NCI-H2081 (cell line): ENCODE results near the gene SYNRG.

Experiments used
- DNase-seq, 2 experiments: peaks; one replicate each; lab custom pipeline; 2025; lab: John Stamatoyannopoulos, UW

Gene SYNRG

DNA sequence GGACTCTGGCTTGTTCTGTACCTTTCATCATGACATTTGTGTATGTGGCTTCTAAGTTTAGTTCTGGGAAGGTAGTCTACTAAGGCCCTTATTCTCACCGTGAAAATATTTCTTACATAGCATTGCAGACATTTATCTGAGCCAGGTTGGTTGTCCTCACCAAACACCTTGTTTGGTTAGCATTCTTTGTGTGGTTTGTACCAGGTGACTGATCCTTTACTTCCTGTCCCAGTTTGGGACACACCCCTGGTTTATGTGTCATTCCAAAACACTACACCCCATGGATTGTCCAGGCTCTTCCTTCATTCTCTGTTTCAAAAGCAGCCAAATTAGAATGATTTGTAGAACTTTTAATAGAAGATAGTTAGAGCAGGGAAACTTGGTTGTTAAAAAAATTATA lies 142.7 kb downstream of the SYNRG start:
- no peak for DNase-seq

DNA sequence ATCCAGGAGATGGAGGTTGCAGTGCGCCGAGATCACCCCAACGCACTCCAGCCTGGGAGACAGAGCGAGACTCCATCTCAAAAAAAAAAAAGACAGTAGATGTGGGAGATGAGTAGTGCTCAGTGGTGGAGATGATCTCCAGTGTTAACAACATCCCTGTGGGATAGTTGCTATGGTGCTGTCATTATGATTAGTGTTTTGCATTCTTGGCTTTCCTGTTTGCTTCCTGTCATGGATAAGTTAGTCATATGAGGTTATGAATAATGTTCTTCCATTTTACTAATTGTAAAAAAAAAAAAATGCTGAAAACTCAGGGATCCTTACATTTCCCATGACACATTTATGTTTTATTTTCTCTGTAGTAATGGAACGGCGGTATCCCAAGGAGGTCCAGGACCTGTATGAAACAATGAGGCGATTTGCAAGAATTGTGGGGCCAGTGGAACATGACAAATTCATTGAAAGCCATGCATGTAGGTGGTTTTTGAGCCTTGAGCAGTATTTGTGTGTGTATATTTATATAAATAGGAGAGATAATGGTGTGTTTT lies 144.1 kb downstream of the SYNRG start:
- DNase-seq: no peak
